HepG2 (cell line): ENCODE measurements around the gene CSNK1G1. TPM values are rescaled to one million over a fixed set of nuclear protein-coding genes. Genes with fewer than 3 reads are reported as not detected.

Experiments
- CBX2 ChIP-seq, 2 experiments: fragments of 200-600 bp in 1 of 2; sonication (generic); formaldehyde crosslinking in 1 of 2; IDR thresholded peaks; 2 replicates each; pipeline versions ENCODE4 v1.7.0 to v1.8.1; 2018 to 2022; ENCODE audit warnings: low read depth in 2 of 2, low read length in 1 of 2, mild to moderate bottlenecking in 1 of 2, missing genetic modification reagents in 1 of 2
- FOXO1 ChIP-seq: sonication (generic); formaldehyde crosslinking; IDR thresholded peaks from 2 replicates; pipeline ENCODE4 v1.4.0; 2020; ENCODE audit warnings: missing genetic modification reagents
- HMGA1 ChIP-seq: sonication (generic); formaldehyde crosslinking; conservative IDR thresholded peaks from 2 replicates; pipeline ENCODE4 v1.4.0; 2020; ENCODE audit warnings: missing genetic modification reagents
- MNT ChIP-seq: fragments of 450-650 bp; IDR thresholded peaks from 2 replicates; pipeline ENCODE4 v1.6.1; 2016
- NFKB2 ChIP-seq: sonication (generic); formaldehyde crosslinking; IDR thresholded peaks from 2 replicates; pipeline ENCODE4 v1.4.0; 2020; ENCODE audit warnings: missing genetic modification reagents, borderline replicate concordance
- NFYB ChIP-seq: sonication (generic); formaldehyde crosslinking; IDR thresholded peaks from 2 replicates; pipeline ENCODE4 v1.4.0; 2020; ENCODE audit warnings: missing genetic modification reagents
- PATZ1 ChIP-seq: sonication (generic); formaldehyde crosslinking; IDR thresholded peaks from 2 replicates; pipeline ENCODE4 v1.4.0; 2020; ENCODE audit warnings: missing genetic modification reagents
- POLR2A ChIP-seq, 2 experiments: IDR thresholded peaks; 2 replicates each; pipeline ENCODE4 v1.6.1; 2011; ENCODE audit warnings: low read depth in 2 of 2, low read length in 2 of 2, mild to moderate bottlenecking in 1 of 2, moderate library complexity in 1 of 2; ENCODE audit not compliant: insufficient read depth in 1 of 2
- RARA ChIP-seq: IDR thresholded peaks from 2 replicates; pipeline ENCODE4 v1.6.1; 2016; ENCODE audit warnings: missing genetic modification reagents, missing compliant biosample characterization
- SIN3A ChIP-seq: IDR thresholded peaks from 2 replicates; pipeline ENCODE4 v1.6.1; 2011; ENCODE audit warnings: low read depth, mild to moderate bottlenecking, control low read depth, low read length, borderline replicate concordance
- SNAI1 ChIP-seq: sonication (generic); formaldehyde crosslinking; IDR thresholded peaks from 2 replicates; pipeline ENCODE4 v1.5.0; 2020; ENCODE audit warnings: mild to moderate bottlenecking, missing genetic modification reagents, borderline replicate concordance
- SNAPC5 ChIP-seq: sonication (generic); formaldehyde crosslinking; IDR thresholded peaks from 2 replicates; pipeline ENCODE4 v1.8.1; 2023; ENCODE audit warnings: mild to moderate bottlenecking, missing genetic modification reagents, borderline replicate concordance
- SOX5 ChIP-seq: IDR thresholded peaks from 2 replicates; pipeline ENCODE4 v1.6.1; 2016; ENCODE audit warnings: borderline replicate concordance
- SOX6 ChIP-seq, 2 experiments: fragments of 450-650 bp in 1 of 2; sonication (generic) in 1 of 2; formaldehyde crosslinking in 1 of 2; IDR thresholded peaks; 2 replicates each; pipeline versions ENCODE4 v1.4.0 to v1.6.1; 2017 to 2020; ENCODE audit warnings: antibody characterized with exemption in 1 of 2, mild to moderate bottlenecking in 1 of 2, missing genetic modification reagents in 1 of 2
- STAT6 ChIP-seq: sonication (generic); formaldehyde crosslinking; IDR thresholded peaks from 2 replicates; pipeline ENCODE4 v1.4.0; 2020; ENCODE audit warnings: missing genetic modification reagents, mild to moderate bottlenecking, borderline replicate concordance
- SUZ12 ChIP-seq: fragments of 150-350 bp; IDR thresholded peaks from 2 replicates; pipeline ENCODE4 v1.6.1; 2014; ENCODE audit warnings: low read depth, low read length
- TAF1 ChIP-seq: sonication (generic); formaldehyde crosslinking; IDR thresholded peaks from 2 replicates; pipeline ENCODE4 v1.4.0; 2020; ENCODE audit warnings: missing genetic modification reagents
- ZNF331 ChIP-seq: sonication (generic); formaldehyde crosslinking; IDR thresholded peaks from 2 replicates; pipeline ENCODE4 v1.4.0; 2020; ENCODE audit warnings: missing genetic modification reagents
- ZNF558 ChIP-seq: sonication (generic); formaldehyde crosslinking; IDR thresholded peaks from 2 replicates; pipeline ENCODE4 v1.9.0; 2022; ENCODE audit warnings: mild to moderate bottlenecking, missing genetic modification reagents, borderline replicate concordance
- ZNF576 ChIP-seq: sonication (generic); formaldehyde crosslinking; IDR thresholded peaks from 2 replicates; pipeline ENCODE4 v1.4.0; 2020; ENCODE audit warnings: mild to moderate bottlenecking, missing genetic modification reagents
- ZNF724P ChIP-seq: sonication (generic); formaldehyde crosslinking; IDR thresholded peaks from 2 replicates; pipeline ENCODE4 v1.8.0; 2022; ENCODE audit warnings: missing genetic modification reagents, borderline replicate concordance
- ZNF746 ChIP-seq: sonication (generic); formaldehyde crosslinking; IDR thresholded peaks from 2 replicates; pipeline ENCODE4 v1.8.0; 2022; ENCODE audit warnings: mild to moderate bottlenecking, missing genetic modification reagents
- ZNF747 ChIP-seq: sonication (generic); formaldehyde crosslinking; IDR thresholded peaks from 2 replicates; pipeline ENCODE4 v1.8.1; 2023; ENCODE audit warnings: missing genetic modification reagents, mild to moderate bottlenecking, borderline replicate concordance
- ZSCAN12 ChIP-seq: sonication (generic); formaldehyde crosslinking; IDR thresholded peaks from 2 replicates; pipeline ENCODE4 v1.9.0; 2021; ENCODE audit warnings: mild to moderate bottlenecking, missing genetic modification reagents
- polyA plus RNA-seq, 8 experiments: library from polyadenylated mRNA; depleted of rRNA in 3 of 8; stranded (reverse) in 7 of 8; unstranded in 1 of 8; fragments of >200 nt; fragmentation: Illumina TruSeq in 4 of 8; extraction: Trizol in 4 of 8; gene quantifications; 2 replicates each; pipeline versions ENCODE4 v1.2.1 to v1.2.3, GENCODE V29; 2011 to 2016; ENCODE audit warnings: low read depth in 4 of 8, missing spikeins in 1 of 8, mixed read lengths in 1 of 8; ENCODE audit not compliant: insufficient read depth in 1 of 8
- total RNA-seq, 5 experiments: library from RNA; depleted of rRNA; stranded (reverse); fragments of >200 nt; fragmentation: Illumina TruSeq; extraction: Trizol; gene quantifications; 2 replicates each; pipeline ENCODE4 v1.2.3, GENCODE V29; 2016; ENCODE audit warnings: low read depth in 1 of 5

The CSNK1G1 gene
- total and polyA plus RNA-seq, 2 of the 13 experiments (the other 11 are each of a cell fraction or from before 2014, with no cell fraction given): 8.5 to 12.6 TPM

GRCh38 chr15:64387562-64388168 is 31.7 kb upstream of the CSNK1G1 start, which contains the start of gene TRIP4 (continued):
- TF ChIP-seq STAT6 (CRISPR knock-in tag): peak; percentile 94
- peak; percentile 72; the same call in 1 of the 2 replicates for TF ChIP-seq ZNF746 (CRISPR knock-in tag)
- peak; percentile 72 for TF ChIP-seq RARA (CRISPR knock-in tag)
- peak; percentile 83; the same call in 1 of the 2 replicates for TF ChIP-seq ZNF576 (CRISPR knock-in tag)
- TF ChIP-seq ZNF747 (CRISPR knock-in tag): peak; percentile 86; the same call in 1 of the 2 replicates
- no peak for TF ChIP-seq HMGA1
- TF ChIP-seq SNAI1 (CRISPR knock-in tag): 0 out of 2 replicates have a peak, but pooled peaks have one; percentile 83
- TF ChIP-seq POLR2A (IDR thresholded peaks at IDR 0.05; ENCODE audit: insufficient read depth in 1 of 2, low read depth in 2 of 2, low read length in 2 of 2): peak; percentile 90 to 91
- TF ChIP-seq SIN3A: peak; percentile 99; the same call in 1 of the 2 replicates
- TF ChIP-seq SNAPC5 (CRISPR knock-in tag): no peak
- no peak for TF ChIP-seq CBX2 (IDR thresholded peaks at IDR 0.05; ENCODE audit: low read depth, low read length)
- no peak for TF ChIP-seq CBX2 (CRISPR knock-in tag; IDR thresholded peaks at IDR 0.05; ENCODE audit: low read depth)
- peak; percentile 98 for TF ChIP-seq TAF1 (CRISPR knock-in tag)
- TF ChIP-seq NFKB2 (CRISPR knock-in tag): peak; percentile 97; the same call in 1 of the 2 replicates
- peak; percentile 58 for TF ChIP-seq NFYB
- no peak for TF ChIP-seq SUZ12
- no peak for TF ChIP-seq SOX6 (IDR thresholded peaks at IDR 0.05)
- TF ChIP-seq SOX6 (CRISPR knock-in tag; IDR thresholded peaks at IDR 0.05): peak; percentile 88
- peak; percentile 97 for TF ChIP-seq ZNF331
- peak; percentile 75 for TF ChIP-seq SOX5 (CRISPR knock-in tag)
- TF ChIP-seq ZNF558: 0 out of 2 replicates have a peak, but pooled peaks have one; percentile 71
- peak; percentile 86; the same call in 1 of the 2 replicates for TF ChIP-seq ZNF724P (CRISPR knock-in tag)
- TF ChIP-seq FOXO1 (CRISPR knock-in tag): peak; percentile 90
- peak; percentile 64; the same call in 1 of the 2 replicates for TF ChIP-seq ZSCAN12
- TF ChIP-seq PATZ1: peak; percentile 86
- peak; percentile 77 for TF ChIP-seq MNT
